ENCODE data around the gene LAMB1. TPM values are rescaled to one million over a fixed set of nuclear protein-coding genes. Genes with fewer than 3 reads are reported as not detected.

The LAMB1 gene
- total RNA-seq, 3 donors from 2014 or later: 82.0 to 165 (median 148) TPM

GRCh38 chr7:107967420-107967819 is 35.5 kb downstream of the LAMB1 start:
- DNase-seq (no peak), ATAC-seq (peak; percentile 81)
- intact Hi-C loops (cut with DNase I, micrococcal nuclease): no loop called here
- Histone ChIP-seq H3K9me3 (no peaks in the 10 kb centered on the region), H3K36me3 (ENCODE audit: low read depth) (no peaks in the 10 kb centered on the region), H3K4me1 (ENCODE audit: low read depth) (peaks cover 7% of the 10 kb centered on the region), H3K4me3 (no peak overlapping the region)
- no peak for TF ChIP-seq CTCF (IDR thresholded peaks at IDR 0.05)

- H3K4me1 ChIP-seq (ENCODE audit: low read depth): peaks cover 7% of the 10 kb centered on the region
- no peak for DNase-seq
- no peak overlapping the region for H3K4me3 ChIP-seq
- no peaks in the 10 kb centered on the region for H3K9me3 ChIP-seq
- no peak for TF ChIP-seq CTCF (IDR thresholded peaks at IDR 0.05)
- intact Hi-C loops (cut with DNase I, micrococcal nuclease): no loop called here
- peak; percentile 37 for ATAC-seq
- no peaks in the 10 kb centered on the region for H3K36me3 ChIP-seq (ENCODE audit: low read depth)
Measured at GRCh38 chr7:107966711-107967110, 36.2 kb downstream of the LAMB1 start.

- no peaks in the 10 kb centered on the region for H3K36me3 ChIP-seq (ENCODE audit: low read depth)
- peaks cover 7% of the 10 kb centered on the region for H3K4me1 ChIP-seq (ENCODE audit: low read depth)
- no peak overlapping the region for H3K4me3 ChIP-seq
- intact Hi-C loops (cut with DNase I, micrococcal nuclease): no loop called here
- no peaks in the 10 kb centered on the region for H3K9me3 ChIP-seq
- DNase-seq (no peak), ATAC-seq (no peak)
- no peak for TF ChIP-seq CTCF (IDR thresholded peaks at IDR 0.05)
Measured at GRCh38 chr7:107964510-107964909, 38.5 kb downstream of the LAMB1 start.

GRCh38 chr7:107962817-107963216 is 40.1 kb downstream of the LAMB1 start:
- Histone ChIP-seq H3K36me3 (ENCODE audit: low read depth) (no peaks in the 10 kb centered on the region), H3K4me1 (ENCODE audit: low read depth) (peaks cover 1% of the 10 kb centered on the region), H3K4me3 (no peak overlapping the region), H3K9me3 (no peaks in the 10 kb centered on the region)
- DNase-seq: no peak
- ATAC-seq: no peak
- intact Hi-C loops (cut with DNase I, micrococcal nuclease): no loop called here
- no peak for TF ChIP-seq CTCF (IDR thresholded peaks at IDR 0.05)

GRCh38 chr7:107961405-107961804 is 41.6 kb downstream of the LAMB1 start:
- intact Hi-C loops (cut with DNase I, micrococcal nuclease): no loop called here
- DNase-seq (no peak), ATAC-seq (no peak)
- H3K9me3 ChIP-seq: no peaks in the 10 kb centered on the region
- no peak for TF ChIP-seq CTCF (IDR thresholded peaks at IDR 0.05)
- no peaks in the 10 kb centered on the region for H3K4me1 ChIP-seq (ENCODE audit: low read depth)
- H3K36me3 ChIP-seq (ENCODE audit: low read depth): no peaks in the 10 kb centered on the region
- no peak overlapping the region for H3K4me3 ChIP-seq

GRCh38 chr7:107960272-107960671 is 42.7 kb downstream of the LAMB1 start:
- no peak for TF ChIP-seq CTCF (IDR thresholded peaks at IDR 0.05)
- no peak for ATAC-seq
- Histone ChIP-seq H3K36me3 (ENCODE audit: low read depth) (no peaks in the 10 kb centered on the region), H3K9me3 (no peaks in the 10 kb centered on the region), H3K4me3 (no peak overlapping the region), H3K4me1 (ENCODE audit: low read depth) (no peaks in the 10 kb centered on the region)
- DNase-seq: no peak
- intact Hi-C loops (cut with DNase I, micrococcal nuclease): no loop called here
